Suprapubic skin (tissue), 4 donors: Measurements from ENCODE around the gene SLC17A5. TPM values are rescaled to one million over a fixed set of nuclear protein-coding genes. Genes with fewer than 3 reads are reported as not detected.

Source experiments
- DNase-seq, 2 donors: peaks; one replicate each; pipeline ENCODE4 v3.0.0-alpha.2; 2019; ENCODE audit warnings: low spot score in 2 of 2
- H3K27ac ChIP-seq: fragments of 200-600 bp; sonication (generic); one replicate; pipeline ENCODE4 v1.5.1; 2019
- H3K27me3 ChIP-seq: fragments of 200-600 bp; sonication (generic); one replicate; pipeline ENCODE4 v1.5.1; 2019
- H3K36me3 ChIP-seq: fragments of 200-600 bp; sonication (generic); one replicate; pipeline ENCODE4 v1.5.1; 2019
- H3K4me1 ChIP-seq: fragments of 200-600 bp; sonication (generic); one replicate; pipeline ENCODE4 v1.5.1; 2019
- H3K4me3 ChIP-seq: fragments of 200-600 bp; sonication (generic); one replicate; pipeline ENCODE4 v1.5.1; 2019; ENCODE audit warnings: mild to moderate bottlenecking
- H3K9me3 ChIP-seq: fragments of 200-600 bp; sonication (generic); one replicate; pipeline ENCODE4 v1.5.1; 2019
- EP300 ChIP-seq: sonication (generic); formaldehyde crosslinking; IDR thresholded peaks from one replicate; pipeline ENCODE4 v1.6.1; 2017; ENCODE audit warnings: antibody characterized with exemption
- POLR2A ChIP-seq, 2 donors: fragments of 450-650 bp; IDR thresholded peaks; one replicate each; pipeline ENCODE4 v1.6.1; 2017; ENCODE audit warnings: antibody characterized with exemption in 2 of 2, mild to moderate bottlenecking in 2 of 2, moderate library complexity in 2 of 2
- POLR2AphosphoS5 ChIP-seq, 3 donors: sonication (generic); formaldehyde crosslinking; IDR thresholded peaks; one replicate each; pipeline ENCODE4 v1.6.1; 2017; ENCODE audit warnings: antibody characterized with exemption in 3 of 3
- WGBS: methylation state at CpG from one replicate; pipeline ENCODE4 v1.1.5; 2018; 5-methylcytosine and 5-hydroxymethylcytosine counted together
- total RNA-seq, 4 donors: library from RNA; depleted of rRNA; stranded (reverse); fragments of >200 nt; gene quantifications; one replicate each; pipeline ENCODE4 v1.1.0, GENCODE V29; 2016
- TF ChIP-seq, protein P1 (sequence below), 2 donors: fragments of 200-600 bp in 1 of 2; fragments of 450-650 bp in 1 of 2; sonication (generic) in 1 of 2; IDR thresholded peaks; one replicate each; pipeline ENCODE4 v1.5.1; 2016 to 2019; ENCODE audit warnings: antibody characterized with exemption in 2 of 2, mild to moderate bottlenecking in 1 of 2, moderate library complexity in 1 of 2

SLC17A5 gene
- total RNA-seq, 4 donors from 2014 or later, result 8.0 to 14.0 (median 11.2) TPM

DNA sequence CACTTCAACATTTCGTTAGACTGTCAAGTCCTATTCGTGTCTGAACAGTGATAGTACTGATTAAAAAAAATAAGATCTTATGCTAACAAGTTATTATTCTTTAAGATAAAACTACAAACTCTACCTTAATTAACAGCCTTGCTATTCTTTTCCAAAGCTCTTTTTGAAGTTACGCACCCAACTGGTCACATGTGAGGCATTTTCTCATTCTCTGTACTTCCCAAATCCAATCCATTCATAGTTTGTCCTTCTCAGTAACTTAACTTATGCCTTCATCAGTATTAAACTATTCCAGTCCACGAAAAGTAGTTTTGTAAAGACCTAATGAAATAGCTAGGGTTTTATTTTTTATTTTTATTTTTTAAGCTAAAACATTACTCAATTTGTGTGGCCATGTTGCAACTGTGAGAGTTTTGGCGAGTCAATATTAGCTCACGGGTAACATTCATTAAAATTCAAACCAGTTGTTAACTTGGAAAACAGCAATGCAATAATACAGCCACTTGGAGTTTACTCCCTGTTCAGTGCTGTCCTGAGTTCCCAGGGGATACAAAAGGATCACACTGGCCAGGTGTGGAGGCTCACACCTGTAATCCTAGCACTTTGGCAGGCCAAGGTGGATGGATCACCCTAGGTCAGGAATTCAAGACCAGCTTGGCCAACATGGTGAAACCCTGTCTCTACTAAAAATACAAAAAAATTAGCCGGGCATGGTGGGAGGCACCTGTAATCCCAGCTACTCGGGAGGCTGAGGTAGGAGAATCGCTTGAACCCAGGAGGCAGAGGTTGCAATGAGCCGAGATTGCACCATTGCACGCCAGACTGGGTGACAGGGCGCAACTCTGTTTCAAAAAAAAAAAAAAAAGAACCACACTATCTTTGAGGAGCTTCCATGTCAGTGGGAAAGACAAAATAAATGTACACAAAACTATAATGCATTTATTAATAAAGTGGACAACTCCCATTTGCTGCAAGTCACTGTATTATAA is 105.0 kb downstream of the SLC17A5 start:
- 88% methylated on average over 12 of the region's 12 CpGs for WGBS
- Histone ChIP-seq H3K4me3 (no peak overlapping the region), H3K36me3 (no peaks in the 10 kb centered on the region), H3K9me3 (no peaks in the 10 kb centered on the region), H3K27me3 (no peaks in the 10 kb centered on the region), H3K4me1 (no peaks in the 10 kb centered on the region), H3K27ac (no peak overlapping the region)
- no peak for TF ChIP-seq POLR2A (IDR thresholded peaks at IDR 0.05)
- TF ChIP-seq EP300, result no peak
- TF ChIP-seq, protein P1, sequence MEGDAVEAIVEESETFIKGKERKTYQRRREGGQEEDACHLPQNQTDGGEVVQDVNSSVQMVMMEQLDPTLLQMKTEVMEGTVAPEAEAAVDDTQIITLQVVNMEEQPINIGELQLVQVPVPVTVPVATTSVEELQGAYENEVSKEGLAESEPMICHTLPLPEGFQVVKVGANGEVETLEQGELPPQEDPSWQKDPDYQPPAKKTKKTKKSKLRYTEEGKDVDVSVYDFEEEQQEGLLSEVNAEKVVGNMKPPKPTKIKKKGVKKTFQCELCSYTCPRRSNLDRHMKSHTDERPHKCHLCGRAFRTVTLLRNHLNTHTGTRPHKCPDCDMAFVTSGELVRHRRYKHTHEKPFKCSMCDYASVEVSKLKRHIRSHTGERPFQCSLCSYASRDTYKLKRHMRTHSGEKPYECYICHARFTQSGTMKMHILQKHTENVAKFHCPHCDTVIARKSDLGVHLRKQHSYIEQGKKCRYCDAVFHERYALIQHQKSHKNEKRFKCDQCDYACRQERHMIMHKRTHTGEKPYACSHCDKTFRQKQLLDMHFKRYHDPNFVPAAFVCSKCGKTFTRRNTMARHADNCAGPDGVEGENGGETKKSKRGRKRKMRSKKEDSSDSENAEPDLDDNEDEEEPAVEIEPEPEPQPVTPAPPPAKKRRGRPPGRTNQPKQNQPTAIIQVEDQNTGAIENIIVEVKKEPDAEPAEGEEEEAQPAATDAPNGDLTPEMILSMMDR (IDR thresholded peaks at IDR 0.05), result no peak
- no peak for TF ChIP-seq POLR2AphosphoS5 (IDR thresholded peaks at IDR 0.05)
- DNase-seq, result no peak

DNA sequence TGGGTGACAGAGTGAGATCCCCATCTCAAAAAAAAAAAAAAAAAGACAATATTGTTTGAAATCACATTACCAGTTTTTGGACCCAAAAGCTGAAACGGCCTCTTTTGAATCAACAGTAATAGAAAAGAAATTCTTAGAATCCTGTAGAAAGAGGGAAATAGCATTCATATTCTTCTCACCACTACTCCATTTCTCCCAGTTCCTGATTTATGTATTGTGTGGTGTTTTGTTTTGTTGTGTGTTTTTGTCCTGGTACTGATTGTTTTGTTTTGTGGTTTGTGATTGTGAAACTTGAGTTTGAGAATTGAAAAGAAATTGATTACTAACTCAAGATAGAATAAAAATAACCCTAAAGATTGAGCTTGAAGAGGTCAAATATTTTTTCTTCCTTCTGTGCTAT is 106.8 kb downstream of the SLC17A5 start:
- WGBS, result 85% methylated on average over 1 of the region's 1 CpG
- Histone ChIP-seq H3K36me3 (no peaks in the 10 kb centered on the region), H3K4me3 (no peak overlapping the region), H3K9me3 (no peaks in the 10 kb centered on the region), H3K27me3 (no peaks in the 10 kb centered on the region), H3K27ac (no peak overlapping the region), H3K4me1 (no peaks in the 10 kb centered on the region)
- TF ChIP-seq POLR2A (IDR thresholded peaks at IDR 0.05), result no peak
- TF ChIP-seq, protein P1 (IDR thresholded peaks at IDR 0.05), result no peak
- no peak for DNase-seq

Other genes starting within 250 kb of the SLC17A5 start
- 1 to 10 TPM in 3 of 4 donors, under 1 TPM in 1; 0.79 to 4.3 (median 1.6) TPM for gene CGAS, start 201.7 kb downstream of the SLC17A5 start, total RNA-seq
- gene MTO1, start 192.3 kb downstream of the SLC17A5 start, total RNA-seq, result 10 to 100 TPM; 12.9 to 34.3 (median 23.9) TPM
- over 10,000 TPM in 3 of 4 donors, 1,000 to 10,000 TPM in 1; 8,061 to 12,310 (median 11,939) TPM for gene EEF1A1, start 133.0 kb downstream of the SLC17A5 start, total RNA-seq
- 10 to 100 TPM; 27.5 to 48.2 (median 43.1) TPM for gene CD109, start 42.2 kb upstream of the SLC17A5 start, total RNA-seq